Fibroblast of lung (primary cell): ENCODE data around the gene GPR149.

ENCODE experiments used
- EZH2 ChIP-seq: IDR thresholded peaks from 2 replicates; pipeline ENCODE4 v1.5.1; 2012; ENCODE audit warnings: low read length, control low read depth, mild to moderate bottlenecking; ENCODE audit errors: missing control alignments
- TF ChIP-seq, protein P1 (sequence below), 2 donors: IDR thresholded peaks in 1 of 2; conservative IDR thresholded peaks in 1 of 2; 1 replicate in 1 of 2; 2 replicates in 1 of 2; pipeline ENCODE4 v1.5.1; 2011 to 2012; ENCODE audit warnings: low read length in 2 of 2, control low read depth in 1 of 2, inconsistent platforms in 1 of 2, low read depth in 1 of 2, mild to moderate bottlenecking in 1 of 2

DNA sequence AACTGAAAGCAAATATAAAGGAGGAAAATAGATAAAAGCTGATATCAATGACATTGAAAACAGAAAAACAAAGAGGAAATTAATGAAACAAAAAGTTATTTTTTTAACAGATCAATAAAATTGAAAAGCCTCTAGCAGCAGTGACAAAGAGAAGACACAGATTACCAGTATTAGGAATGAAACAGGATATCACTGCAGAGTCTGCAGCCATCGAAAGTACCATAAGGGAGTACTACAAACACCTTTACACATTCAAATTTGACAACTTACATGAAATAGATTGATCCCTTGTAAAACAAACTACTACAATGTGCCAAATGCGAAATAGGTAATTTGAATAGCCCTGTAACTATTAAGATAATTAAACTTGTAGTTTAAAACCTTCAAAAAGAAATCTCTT is 80.8 kb downstream of the GPR149 start:
- TF ChIP-seq, protein P1, sequence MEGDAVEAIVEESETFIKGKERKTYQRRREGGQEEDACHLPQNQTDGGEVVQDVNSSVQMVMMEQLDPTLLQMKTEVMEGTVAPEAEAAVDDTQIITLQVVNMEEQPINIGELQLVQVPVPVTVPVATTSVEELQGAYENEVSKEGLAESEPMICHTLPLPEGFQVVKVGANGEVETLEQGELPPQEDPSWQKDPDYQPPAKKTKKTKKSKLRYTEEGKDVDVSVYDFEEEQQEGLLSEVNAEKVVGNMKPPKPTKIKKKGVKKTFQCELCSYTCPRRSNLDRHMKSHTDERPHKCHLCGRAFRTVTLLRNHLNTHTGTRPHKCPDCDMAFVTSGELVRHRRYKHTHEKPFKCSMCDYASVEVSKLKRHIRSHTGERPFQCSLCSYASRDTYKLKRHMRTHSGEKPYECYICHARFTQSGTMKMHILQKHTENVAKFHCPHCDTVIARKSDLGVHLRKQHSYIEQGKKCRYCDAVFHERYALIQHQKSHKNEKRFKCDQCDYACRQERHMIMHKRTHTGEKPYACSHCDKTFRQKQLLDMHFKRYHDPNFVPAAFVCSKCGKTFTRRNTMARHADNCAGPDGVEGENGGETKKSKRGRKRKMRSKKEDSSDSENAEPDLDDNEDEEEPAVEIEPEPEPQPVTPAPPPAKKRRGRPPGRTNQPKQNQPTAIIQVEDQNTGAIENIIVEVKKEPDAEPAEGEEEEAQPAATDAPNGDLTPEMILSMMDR (conservative IDR thresholded peaks at IDR 0.05 in 1 of 2, IDR thresholded peaks at IDR 0.05 in 1 of 2; ENCODE audit: low read depth in 1 of 2, low read length in 2 of 2), result no peak
- TF ChIP-seq EZH2, result no peak
